ENCODE data around the gene MRPL1.

GRCh38 chr4:77862478-77863216 is at the start of gene MRPL1:
- TF ChIP-seq CTCF (conservative IDR thresholded peaks at IDR 0.05 in 1 of 2, IDR thresholded peaks at IDR 0.05 in 1 of 2; ENCODE audit: extremely low read depth in 1 of 2, insufficient read depth in 1 of 2, low read depth in 1 of 2, low read length in 2 of 2) (no peak), EZH2 (IDR thresholded peaks at IDR 0.05; ENCODE audit: borderline replicate concordance, low read length) (no peak)

Data from mammary epithelial cell (primary cell).